Measurements from ENCODE around the gene FREM2. TPM values are rescaled to one million over a fixed set of nuclear protein-coding genes. Genes with fewer than 3 reads are reported as not detected.

FREM2 gene
- total and polyA plus RNA-seq, 9 of the 15 experiments (the other 6 are each of a cell fraction or from before 2014, with no cell fraction given), result under 0.01 to 0.02 TPM; not detected in 7

GRCh38 chr13:38804536-38804935, 117.7 kb downstream of the FREM2 start:
- in situ Hi-C loops (cut with MboI), result no loop called here
- Histone ChIP-seq H3K9me3 (replicated peaks; ENCODE audit: control insufficient read depth, insufficient read depth, low read depth, low read length) (no peaks in the 10 kb centered on the region; the same call in 1 of the 2 replicates), H3K4me3 (no peak overlapping the region), H3K9ac (ENCODE audit: insufficient read depth in 1 of 2, low read depth in 2 of 2, low read length in 2 of 2) (no peak overlapping the region), H3K36me3 (ENCODE audit: control insufficient read depth, insufficient read depth, low read length) (no peaks in the 10 kb centered on the region), H2AFZ (ENCODE audit: low read depth, low read length) (no peak overlapping the region), H4K20me1 (replicated peaks; ENCODE audit: control insufficient read depth, insufficient read depth, low read length) (no peaks in the 10 kb centered on the region), H3K4me1 (replicated peaks in 1 of 2; ENCODE audit: control insufficient read depth in 2 of 2, insufficient read depth in 2 of 2, low read length in 2 of 2) (no peaks in the 10 kb centered on the region), H3K4me2 (ENCODE audit: insufficient read depth, low read length) (no peak overlapping the region), H3K27ac (ENCODE audit: extremely low read depth, low read depth, low read length) (no peak overlapping the region), H3K27me3 (ENCODE audit: control insufficient read depth in 2 of 2, insufficient read depth in 2 of 2, low read length in 2 of 2) (no peaks in the 10 kb centered on the region), H3K9me1 (ENCODE audit: control insufficient read depth, insufficient read depth, low read length) (no peaks in the 10 kb centered on the region), H3K79me2 (ENCODE audit: control insufficient read depth, insufficient read depth, low read length) (no peaks in the 10 kb centered on the region)
- ChIA-PET CTCF (ENCODE audit: low intra/inter-chr PET ratio) (no interaction called here), POLR2A (no interaction called here)
- TF ChIP-seq ZNF23 (CRISPR knock-in tag; IDR thresholded peaks at IDR 0.05) (no peak), ATF3 (IDR thresholded peaks at IDR 0.05) (no peak), ATF3 (CRISPR knock-in tag; conservative IDR thresholded peaks at IDR 0.05) (no peak), ZNF41 (CRISPR knock-in tag; conservative IDR thresholded peaks at IDR 0.05) (no peak), KLF10 (CRISPR knock-in tag; IDR thresholded peaks at IDR 0.05) (no peak), SREBF2 (CRISPR knock-in tag; IDR thresholded peaks at IDR 0.05) (no peak), MCM2 (IDR thresholded peaks at IDR 0.05; ENCODE audit: low read depth) (no peak), GABPB2 (CRISPR knock-in tag; conservative IDR thresholded peaks at IDR 0.05) (no peak), RBM22 (IDR thresholded peaks at IDR 0.05; ENCODE audit: low read depth, low read length, poor library complexity, severe bottlenecking) (no peak), EGR1 (conservative IDR thresholded peaks at IDR 0.05) (no peak), ETV6 (IDR thresholded peaks at IDR 0.05; ENCODE audit: borderline replicate concordance in 1 of 2, low read depth in 2 of 2, low read length in 1 of 2) (no peak), ETV6 (CRISPR knock-in tag; IDR thresholded peaks at IDR 0.05; ENCODE audit: borderline replicate concordance) (no peak), ZNF431 (CRISPR knock-in tag; IDR thresholded peaks at IDR 0.05) (no peak), ASH1L (IDR thresholded peaks at IDR 0.05; ENCODE audit: borderline replicate concordance, low read depth, partially characterized antibody) (no peak), ZNF133 (CRISPR knock-in tag; IDR thresholded peaks at IDR 0.05) (no peak), LARP7 (IDR thresholded peaks at IDR 0.05) (no peak), FOXK2 (conservative IDR thresholded peaks at IDR 0.05 in 1 of 2, IDR thresholded peaks at IDR 0.05 in 1 of 2; ENCODE audit: low read depth in 2 of 2) (no peak), ZNF324 (CRISPR knock-in tag; IDR thresholded peaks at IDR 0.05) (no peak)
- TF ChIP-seq, protein P1, sequence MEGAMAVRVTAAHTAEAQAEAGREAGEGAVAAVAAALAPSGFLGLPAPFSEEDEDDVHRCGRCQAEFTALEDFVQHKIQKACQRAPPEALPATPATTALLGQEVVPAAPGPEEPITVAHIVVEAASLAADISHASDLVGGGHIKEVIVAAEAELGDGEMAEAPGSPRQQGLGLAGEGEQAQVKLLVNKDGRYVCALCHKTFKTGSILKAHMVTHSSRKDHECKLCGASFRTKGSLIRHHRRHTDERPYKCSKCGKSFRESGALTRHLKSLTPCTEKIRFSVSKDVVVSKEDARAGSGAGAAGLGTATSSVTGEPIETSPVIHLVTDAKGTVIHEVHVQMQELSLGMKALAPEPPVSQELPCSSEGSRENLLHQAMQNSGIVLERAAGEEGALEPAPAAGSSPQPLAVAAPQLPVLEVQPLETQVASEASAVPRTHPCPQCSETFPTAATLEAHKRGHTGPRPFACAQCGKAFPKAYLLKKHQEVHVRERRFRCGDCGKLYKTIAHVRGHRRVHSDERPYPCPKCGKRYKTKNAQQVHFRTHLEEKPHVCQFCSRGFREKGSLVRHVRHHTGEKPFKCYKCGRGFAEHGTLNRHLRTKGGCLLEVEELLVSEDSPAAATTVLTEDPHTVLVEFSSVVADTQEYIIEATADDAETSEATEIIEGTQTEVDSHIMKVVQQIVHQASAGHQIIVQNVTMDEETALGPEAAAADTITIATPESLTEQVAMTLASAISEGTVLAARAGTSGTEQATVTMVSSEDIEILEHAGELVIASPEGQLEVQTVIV (CRISPR knock-in tag; IDR thresholded peaks at IDR 0.05; ENCODE audit: borderline replicate concordance), result no peak
- intact Hi-C loops (cut with micrococcal nuclease), result no loop called here
- no TSS peak for BruUV-seq (replicated peaks)
- ATAC-seq, result no peak
- DNase-seq (ENCODE audit: extremely low read depth in 1 of 4, low spot score in 3 of 4), result no peak
- no peak for FAIRE-seq
- 0% methylated on average over 1 of the region's 1 CpG for WGBS (ENCODE audit: insufficient coverage, low coverage, missing lambda C conversion rate)
